Endothelial cell of umbilical vein (primary cell): ENCODE measurements around the gene NT5C1B. TPM values are rescaled to one million over a fixed set of nuclear protein-coding genes. Genes with fewer than 3 reads are reported as not detected.

Source experiments
- BruUV-seq: library from RNA; stranded (reverse); fragments of 400-500 nt; replicated peaks from 2 replicates; lab custom pipeline; 2021; lab: Mats Ljungman, UMichigan
- CTCF ChIA-PET: fragments of 300-600, 350-600 bp; sonication (Branson Sonifier 250); formaldehyde crosslinking; loops from one replicate; lab custom pipeline; 2021; ENCODE audit warnings: antibody characterized with exemption, inconsistent platforms; lab: Charles Lee
- POLR2A ChIA-PET: fragments of 300-600, 350-600 bp; sonication (Branson Sonifier 250); formaldehyde crosslinking; loops from one replicate; lab custom pipeline; 2021; ENCODE audit warnings: antibody characterized with exemption, inconsistent platforms; lab: Charles Lee
- DNase-seq: peaks from one replicate; pipeline ENCODE4 v3.0.0-alpha.2; 2011; ENCODE audit warnings: low read depth, low spot score
- FAIRE-seq: peaks from 2 replicates; lab custom pipeline; 2011; peaks lifted over from hg19 to GRCh38; lab: Jason Lieb, UNC
- H2AFZ ChIP-seq: 2 replicates; pipeline ENCODE4 v1.6.0; 2012; ENCODE audit warnings: low read depth, low read length, control low read depth, inconsistent platforms
- H3K27ac ChIP-seq: 2 replicates; pipeline ENCODE4 v1.5.1; 2011; ENCODE audit warnings: low read depth, mild to moderate bottlenecking, control low read depth, low read length, moderate library complexity; ENCODE audit not compliant: insufficient read depth
- H3K27me3 ChIP-seq, 2 experiments: 2 replicates each; pipeline versions ENCODE4 v1.6.0 to v1.6.1; 2011; ENCODE audit warnings: low read length in 2 of 2, mixed read lengths in 1 of 2; ENCODE audit not compliant: control insufficient read depth in 2 of 2, insufficient read depth in 2 of 2
- H3K36me3 ChIP-seq, 2 experiments: 2 replicates in 1 of 2; 3 replicates in 1 of 2; pipeline ENCODE4 v1.5.1; 2011; ENCODE audit warnings: low read length in 2 of 2, mild to moderate bottlenecking in 1 of 2, moderate library complexity in 1 of 2; ENCODE audit not compliant: control insufficient read depth in 2 of 2, insufficient read depth in 2 of 2; ENCODE audit errors: extremely low read depth in 1 of 2
- H3K4me1 ChIP-seq: 3 replicates; pipeline ENCODE4 v1.5.1; 2011; ENCODE audit warnings: mild to moderate bottlenecking, low read length; ENCODE audit not compliant: control insufficient read depth, insufficient read depth; ENCODE audit errors: extremely low read depth
- H3K4me2 ChIP-seq: 2 replicates; pipeline ENCODE4 v1.6.1; 2011; ENCODE audit warnings: low read length, control low read depth, mixed read lengths; ENCODE audit not compliant: insufficient read depth
- H3K4me3 ChIP-seq, 3 experiments: fragments of 200-600 bp in 1 of 3; sonication (generic), shearing (Covaris generic) in 1 of 3; replicated peaks in 1 of 3; 2 replicates each; pipeline ENCODE4 v1.5.1; 2011 to 2016; ENCODE audit warnings: control low read depth in 3 of 3, low read length in 3 of 3, mild to moderate bottlenecking in 2 of 3, inconsistent platforms in 1 of 3, low read depth in 1 of 3, moderate library complexity in 1 of 3; ENCODE audit not compliant: insufficient read depth in 1 of 3
- H3K79me2 ChIP-seq: 2 replicates; pipeline ENCODE4 v1.6.0; 2012; ENCODE audit warnings: low read length, inconsistent platforms; ENCODE audit not compliant: control insufficient read depth, insufficient read depth
- H3K9ac ChIP-seq: replicated peaks from 2 replicates; pipeline ENCODE3; 2011; ENCODE audit warnings: low read length, control low read depth; ENCODE audit not compliant: insufficient read depth; ENCODE audit errors: extremely low read depth
- H3K9me1 ChIP-seq: replicated peaks from 3 replicates; pipeline ENCODE4 v1.6.0; 2011; ENCODE audit warnings: mild to moderate bottlenecking, low read length; ENCODE audit not compliant: control insufficient read depth, insufficient read depth; ENCODE audit errors: extremely low read depth
- H3K9me3 ChIP-seq: replicated peaks from 2 replicates; pipeline ENCODE4 v1.5.1; 2012; ENCODE audit warnings: low read length, inconsistent platforms; ENCODE audit not compliant: control insufficient read depth, insufficient read depth
- H4K20me1 ChIP-seq: replicated peaks from 2 replicates; pipeline ENCODE3; 2011; ENCODE audit warnings: mild to moderate bottlenecking, low read length; ENCODE audit not compliant: control insufficient read depth, insufficient read depth; ENCODE audit errors: extremely low read depth
- EZH2 ChIP-seq: IDR thresholded peaks from 2 replicates; pipeline ENCODE4 v1.6.1; 2012; ENCODE audit warnings: borderline replicate concordance, low read depth, mild to moderate bottlenecking, moderate library complexity, low read length, inconsistent platforms; ENCODE audit not compliant: severe bottlenecking
- GATA2 ChIP-seq: IDR thresholded peaks from 2 replicates; pipeline ENCODE4 v1.7.0; 2011; ENCODE audit warnings: low read depth, mild to moderate bottlenecking, moderate library complexity, mixed read lengths, low read length; ENCODE audit not compliant: insufficient read length, insufficient read depth
- JUN ChIP-seq: IDR thresholded peaks from 2 replicates; pipeline ENCODE4 v1.6.1; 2011; ENCODE audit warnings: borderline replicate concordance, low read depth; ENCODE audit not compliant: insufficient read length, insufficient read depth
- POLR2A ChIP-seq: IDR thresholded peaks from 2 replicates; pipeline ENCODE4 v1.6.1; 2012; ENCODE audit warnings: low read depth, mild to moderate bottlenecking, control low read depth, low read length
- POLR2AphosphoS5 ChIP-seq: IDR thresholded peaks from 2 replicates; pipeline ENCODE4 v1.6.1; 2012; ENCODE audit warnings: low read depth, mild to moderate bottlenecking, control low read depth, low read length, moderate library complexity; ENCODE audit not compliant: insufficient read depth
- dilution Hi-C: fragments of 300-500 bp; cut with MboI; formaldehyde crosslinking; loops from one replicate; pipeline ENCODE4 v1.15.0; 2019; ENCODE audit warnings: low sequenced_read_pairs; ENCODE audit not compliant: extremely low pct_ligation_motif_present
- intact Hi-C: fragments of 100-400 bp; cut with micrococcal nuclease; formaldehyde crosslinking; loops from one replicate; pipeline ENCODE4 v1.10.0; 2022
- polyA plus RNA-seq, 4 experiments: library from polyadenylated mRNA; depleted of rRNA in 3 of 4; stranded (reverse) in 3 of 4; unstranded in 1 of 4; fragments of >200 nt; gene quantifications; 2 replicates each; pipeline versions ENCODE4 v1.2.1 to v1.2.3, GENCODE V29; 2011 to 2012; ENCODE audit warnings: missing spikeins in 1 of 4
- total RNA-seq: library from RNA; stranded (reverse); gene quantifications from 2 replicates; pipeline ENCODE4 v1.2.3, GENCODE V29; 2021
- TF ChIP-seq, protein P1 (sequence below): IDR thresholded peaks from 2 replicates; pipeline ENCODE4 v1.6.1; 2011; ENCODE audit not compliant: insufficient read depth, insufficient read length
- TF ChIP-seq, protein P2 (sequence below), 2 donors: IDR thresholded peaks; 1 replicate in 1 of 2; 2 replicates in 1 of 2; pipeline ENCODE4 v1.5.1; 2011; ENCODE audit warnings: low read length in 2 of 2, mild to moderate bottlenecking in 2 of 2, moderate library complexity in 2 of 2, control low read depth in 1 of 2, inconsistent platforms in 1 of 2, low read depth in 1 of 2; ENCODE audit not compliant: insufficient read depth in 1 of 2; ENCODE audit errors: extremely low read depth in 1 of 2

The NT5C1B gene
- total and polyA plus RNA-seq, 2 donors (not counting 3 experiments of a cell fraction or from before 2014, with no cell fraction given), result not detected

DNA sequence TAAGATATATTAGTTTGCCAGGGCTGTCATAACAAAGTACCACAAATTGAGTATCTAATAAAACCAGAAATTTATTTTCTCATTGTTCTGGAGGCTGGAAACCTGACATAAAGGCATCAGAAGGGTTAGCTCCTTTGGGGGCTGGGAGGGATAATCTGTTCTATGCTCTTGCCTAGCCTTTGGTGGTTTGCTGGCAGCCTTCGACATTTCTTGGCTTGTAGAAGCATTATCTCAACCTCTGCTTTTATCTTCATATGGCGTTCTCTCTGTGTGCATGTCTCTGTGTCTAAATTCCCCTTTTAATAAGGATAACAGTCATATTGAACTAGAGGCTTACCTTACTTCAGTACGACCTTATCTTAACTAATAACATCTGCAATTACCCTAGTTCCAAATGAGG, 22.8 kb upstream of the NT5C1B start:
- H3K9ac ChIP-seq, result no peak overlapping the region
- H3K36me3 ChIP-seq, result no peaks in the 10 kb centered on the region
- no TSS peak for BruUV-seq
- CTCF ChIA-PET, result interaction anchor here (1.7 kb wide), 1 partner anchor 94 kb away, joined by 3 read pairs; no protein-coding TSS in a partner anchor
- dilution Hi-C loops (no loop called here), intact Hi-C loops (no loop called here)
- H3K9me1 ChIP-seq, result no peaks in the 10 kb centered on the region
- DNase-seq (no peak), FAIRE-seq (no peak)
- H3K27me3 ChIP-seq, result peaks cover 0 to 2% of the 10 kb centered on the region in 2 experiments
- no peaks in the 10 kb centered on the region for H3K9me3 ChIP-seq
- no peak overlapping the region for H3K4me3 ChIP-seq
- TF ChIP-seq POLR2AphosphoS5 (no peak), JUN (no peak), EZH2 (no peak), POLR2A (no peak), GATA2 (no peak)
- TF ChIP-seq, protein P1, sequence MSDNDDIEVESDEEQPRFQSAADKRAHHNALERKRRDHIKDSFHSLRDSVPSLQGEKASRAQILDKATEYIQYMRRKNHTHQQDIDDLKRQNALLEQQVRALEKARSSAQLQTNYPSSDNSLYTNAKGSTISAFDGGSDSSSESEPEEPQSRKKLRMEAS, result no peak
- TF ChIP-seq, protein P2, sequence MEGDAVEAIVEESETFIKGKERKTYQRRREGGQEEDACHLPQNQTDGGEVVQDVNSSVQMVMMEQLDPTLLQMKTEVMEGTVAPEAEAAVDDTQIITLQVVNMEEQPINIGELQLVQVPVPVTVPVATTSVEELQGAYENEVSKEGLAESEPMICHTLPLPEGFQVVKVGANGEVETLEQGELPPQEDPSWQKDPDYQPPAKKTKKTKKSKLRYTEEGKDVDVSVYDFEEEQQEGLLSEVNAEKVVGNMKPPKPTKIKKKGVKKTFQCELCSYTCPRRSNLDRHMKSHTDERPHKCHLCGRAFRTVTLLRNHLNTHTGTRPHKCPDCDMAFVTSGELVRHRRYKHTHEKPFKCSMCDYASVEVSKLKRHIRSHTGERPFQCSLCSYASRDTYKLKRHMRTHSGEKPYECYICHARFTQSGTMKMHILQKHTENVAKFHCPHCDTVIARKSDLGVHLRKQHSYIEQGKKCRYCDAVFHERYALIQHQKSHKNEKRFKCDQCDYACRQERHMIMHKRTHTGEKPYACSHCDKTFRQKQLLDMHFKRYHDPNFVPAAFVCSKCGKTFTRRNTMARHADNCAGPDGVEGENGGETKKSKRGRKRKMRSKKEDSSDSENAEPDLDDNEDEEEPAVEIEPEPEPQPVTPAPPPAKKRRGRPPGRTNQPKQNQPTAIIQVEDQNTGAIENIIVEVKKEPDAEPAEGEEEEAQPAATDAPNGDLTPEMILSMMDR (IDR thresholded peaks at IDR 0.05; ENCODE audit: extremely low read depth in 1 of 2, insufficient read depth in 1 of 2, low read depth in 1 of 2, low read length in 2 of 2), result no peak
- no peak overlapping the region for H2AFZ ChIP-seq
- H3K4me1 ChIP-seq, result no peaks in the 10 kb centered on the region
- POLR2A ChIA-PET, result no interaction called here
- no peaks in the 10 kb centered on the region for H3K79me2 ChIP-seq
- no peak overlapping the region for H3K4me2 ChIP-seq
- no peak overlapping the region for H3K27ac ChIP-seq
- no peaks in the 10 kb centered on the region for H4K20me1 ChIP-seq
